Measurements from ENCODE around the gene CCDC182. TPM values are rescaled to one million over a fixed set of nuclear protein-coding genes. Genes with fewer than 3 reads are reported as not detected.

The CCDC182 gene
- total and polyA plus RNA-seq, 11 donors = not detected

GRCh38 chr17:57707892-57708291, 37.2 kb downstream of the CCDC182 start:
- H3K27ac ChIP-seq = peak overlapping the region in 5 of 12 donors; percentile 9 to 50 (median 30)

GRCh38 chr17:57706761-57707160, 38.3 kb downstream of the CCDC182 start:
- Histone ChIP-seq H3K27ac (no peak overlapping the region), H3K4me3 (no peak overlapping the region), H3K9me3 (no peaks in the 10 kb centered on the region), H3K27me3 (no peaks in the 10 kb centered on the region), H3K4me1 (peaks cover 0 to 13% (median 5%) of the 10 kb centered on the region in 12 donors), H3K36me3 (no peaks in the 10 kb centered on the region)
- no peak for TF ChIP-seq POLR2A (IDR thresholded peaks at IDR 0.05)
- no peak for TF ChIP-seq CTCF (IDR thresholded peaks at IDR 0.05)
- intact Hi-C loops (cut with DNase I) = no loop called here
- 87 to 94% (median 89%) methylated on average over 9 of the region's 9 CpGs for WGBS, 4 donors
- DNase-seq = no peak
- ATAC-seq = no peak

More at GRCh38 chr17:57707892-57708291, 37.2 kb downstream of the CCDC182 start:
- intact Hi-C loops (cut with DNase I) = no loop called here
- 21 to 39% (median 24%) methylated on average over 6 of the region's 6 CpGs for whole genome bisulfite sequencing, 4 donors
- H3K9me3 ChIP-seq = no peaks in the 10 kb centered on the region
- DNase-seq (peak in 3 of 5 donors; percentile 39 to 48 (median 43)), ATAC-seq (peak in 3 of 4 donors; percentile 51 to 82 (median 75))
- peaks cover 0 to 5% (median 0%) of the 10 kb centered on the region in 9 donors for H3K27me3 ChIP-seq
- peaks cover 0 to 13% (median 5%) of the 10 kb centered on the region in 12 donors for H3K4me1 ChIP-seq
- H3K4me3 ChIP-seq = no peak overlapping the region
- no peak for TF ChIP-seq CTCF (IDR thresholded peaks at IDR 0.05)
- TF ChIP-seq POLR2A (IDR thresholded peaks at IDR 0.05) = no peak
- H3K36me3 ChIP-seq = no peaks in the 10 kb centered on the region

GRCh38 chr17:57705921-57706695, 39.0 kb downstream of the CCDC182 start:
- no peaks in the 10 kb centered on the region for H3K27me3 ChIP-seq

More at GRCh38 chr17:57705921-57706695, 39.0 kb downstream of the CCDC182 start:
- intact Hi-C loops (cut with DNase I) = no loop called here
- WGBS, 4 donors = 73 to 81% (median 80%) methylated on average over 12 of the region's 12 CpGs
- no peak overlapping the region for H3K27ac ChIP-seq
- peaks cover 0 to 13% (median 5%) of the 10 kb centered on the region in 12 donors for H3K4me1 ChIP-seq
- DNase-seq (no peak), ATAC-seq (no peak)
- H3K4me3 ChIP-seq = no peak overlapping the region
- H3K36me3 ChIP-seq = no peaks in the 10 kb centered on the region
- TF ChIP-seq CTCF (IDR thresholded peaks at IDR 0.05) (no peak), POLR2A (IDR thresholded peaks at IDR 0.05) (no peak)
- no peaks in the 10 kb centered on the region for H3K9me3 ChIP-seq

Measured in heart left ventricle (tissue), 16 donors.